Gastrocnemius medialis (tissue), 4 donors: Measurements from ENCODE around the gene PAXX.

ENCODE experiments used
- POLR2A ChIP-seq, 2 donors: fragments of 450-650 bp; IDR thresholded peaks; one replicate each; pipeline ENCODE4 v1.6.1; 2017; ENCODE audit warnings: antibody characterized with exemption in 2 of 2, mild to moderate bottlenecking in 2 of 2, moderate library complexity in 2 of 2
- TF ChIP-seq, protein P1 (sequence below), 5 experiments: fragments of 450-650 bp in 3 of 5; fragments of 200-600 bp in 2 of 5; sonication (generic) in 2 of 5; IDR thresholded peaks in 4 of 5; conservative IDR thresholded peaks in 1 of 5; 1 replicate in 4 of 5; 2 replicates in 1 of 5; pipeline ENCODE4 v1.5.1; 2016 to 2019; ENCODE audit warnings: antibody characterized with exemption in 5 of 5, mild to moderate bottlenecking in 3 of 5, moderate library complexity in 3 of 5

DNA sequence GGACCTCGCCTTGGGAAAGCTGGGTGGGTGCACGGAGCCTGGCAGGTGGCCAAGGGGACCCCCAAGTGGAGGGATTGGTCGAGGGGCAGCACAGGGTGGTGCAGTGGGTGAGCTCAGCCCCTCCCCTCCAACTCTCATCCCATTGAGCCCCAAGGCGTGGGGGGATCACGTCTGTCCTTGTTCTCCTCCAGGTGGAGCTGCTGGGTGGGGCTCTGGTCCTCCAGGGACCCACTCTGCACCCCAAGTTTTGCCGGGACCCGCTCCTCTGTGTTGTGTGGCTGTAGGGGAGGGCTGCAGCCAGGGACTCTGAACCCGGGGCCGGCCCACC, 43.2 kb downstream of the PAXX start:
- TF ChIP-seq, protein P1, sequence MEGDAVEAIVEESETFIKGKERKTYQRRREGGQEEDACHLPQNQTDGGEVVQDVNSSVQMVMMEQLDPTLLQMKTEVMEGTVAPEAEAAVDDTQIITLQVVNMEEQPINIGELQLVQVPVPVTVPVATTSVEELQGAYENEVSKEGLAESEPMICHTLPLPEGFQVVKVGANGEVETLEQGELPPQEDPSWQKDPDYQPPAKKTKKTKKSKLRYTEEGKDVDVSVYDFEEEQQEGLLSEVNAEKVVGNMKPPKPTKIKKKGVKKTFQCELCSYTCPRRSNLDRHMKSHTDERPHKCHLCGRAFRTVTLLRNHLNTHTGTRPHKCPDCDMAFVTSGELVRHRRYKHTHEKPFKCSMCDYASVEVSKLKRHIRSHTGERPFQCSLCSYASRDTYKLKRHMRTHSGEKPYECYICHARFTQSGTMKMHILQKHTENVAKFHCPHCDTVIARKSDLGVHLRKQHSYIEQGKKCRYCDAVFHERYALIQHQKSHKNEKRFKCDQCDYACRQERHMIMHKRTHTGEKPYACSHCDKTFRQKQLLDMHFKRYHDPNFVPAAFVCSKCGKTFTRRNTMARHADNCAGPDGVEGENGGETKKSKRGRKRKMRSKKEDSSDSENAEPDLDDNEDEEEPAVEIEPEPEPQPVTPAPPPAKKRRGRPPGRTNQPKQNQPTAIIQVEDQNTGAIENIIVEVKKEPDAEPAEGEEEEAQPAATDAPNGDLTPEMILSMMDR (IDR thresholded peaks at IDR 0.05 in 4 of 5, conservative IDR thresholded peaks at IDR 0.05 in 1 of 5) = peak in 2 of 5 experiments; percentile 8 to 16
- no peak for TF ChIP-seq POLR2A (IDR thresholded peaks at IDR 0.05)
